ENCODE measurements around the gene KCNT1. TPM values are rescaled to one million over a fixed set of nuclear protein-coding genes. Genes with fewer than 3 reads are reported as not detected.

KCNT1 gene
- total RNA-seq, 1 experiment from 2014 or later = 0.17 TPM

DNA sequence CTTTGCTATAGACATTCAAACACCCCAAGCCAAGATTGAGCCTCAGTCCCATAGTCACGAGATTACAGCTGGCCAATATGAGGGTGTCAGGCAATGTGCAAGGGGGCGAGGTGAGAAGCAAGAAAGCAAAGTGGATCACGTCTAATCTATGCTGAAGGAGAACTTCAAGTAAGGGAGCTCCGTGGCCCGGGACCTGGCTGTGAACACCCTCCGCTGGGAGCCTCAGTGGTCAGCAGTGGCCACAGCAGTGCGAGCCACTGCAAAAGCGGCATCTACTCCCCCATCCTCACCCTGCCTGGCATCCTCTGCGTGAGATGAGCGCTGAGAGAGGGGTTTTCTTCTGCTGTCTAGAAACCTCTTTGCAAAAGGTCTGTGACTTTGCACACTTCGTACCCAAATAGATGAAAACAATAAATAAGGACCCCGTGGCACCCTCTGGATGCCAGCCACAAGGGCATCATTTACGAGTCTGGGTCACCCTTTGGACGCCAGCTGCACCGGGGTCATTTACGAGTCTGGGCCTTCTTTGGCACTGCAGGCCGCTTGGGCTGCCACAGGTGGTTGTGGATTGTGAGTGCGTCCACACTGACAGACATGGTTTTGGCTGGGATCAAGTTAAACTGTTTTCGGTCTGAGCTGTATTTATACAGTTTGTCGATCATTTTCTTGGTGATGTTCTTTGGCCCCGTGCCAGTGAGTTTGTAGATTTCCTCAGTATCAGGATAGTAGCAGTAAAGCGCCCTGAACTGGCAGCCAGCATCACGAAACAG lies 109.0 kb downstream of the KCNT1 start:
- Histone ChIP-seq H3K9me3 (ENCODE audit: control insufficient read depth in 1 of 2, insufficient read depth in 1 of 2, low read depth in 1 of 2, low read length in 2 of 2) (no peaks in the 10 kb centered on the region), H3K27ac (ENCODE audit: low read depth, low read length) (no peak overlapping the region), H4K20me1 (ENCODE audit: insufficient read depth) (no peaks in the 10 kb centered on the region), H3K79me2 (ENCODE audit: insufficient read depth, low read length) (no peaks in the 10 kb centered on the region), H3K27me3 (ENCODE audit: insufficient read depth, low read length) (no peaks in the 10 kb centered on the region), H3K4me3 (replicated peaks in 1 of 2; ENCODE audit: low read depth in 1 of 2, low read length in 2 of 2) (no peak overlapping the region), H3K9ac (ENCODE audit: low read length) (no peak overlapping the region), H3K9me2 (ENCODE audit: insufficient read depth) (no peaks in the 10 kb centered on the region), H2AFZ (ENCODE audit: low read depth, low read length, poor library complexity, severe bottlenecking) (no peak overlapping the region), H3K4me2 (ENCODE audit: low read length) (no peak overlapping the region), H3K4me1 (ENCODE audit: control insufficient read depth in 1 of 2, insufficient read depth in 2 of 2, low read length in 2 of 2) (no peaks in the 10 kb centered on the region), H3K36me3 (ENCODE audit: control insufficient read depth in 1 of 2, insufficient read depth in 2 of 2, low read length in 2 of 2) (peaks cover 27 to 37% of the 10 kb centered on the region in 2 experiments)
- ChIA-PET CTCF (no interaction called here), RAD21 (ENCODE audit: low non-redundant PET in 1 of 2, low total read pairs in 2 of 2, uncharacterized antibody in 2 of 2, unreplicated experiment in 2 of 2) (no interaction called here), POLR2A (no interaction called here)
- TF ChIP-seq EZH2 (IDR thresholded peaks at IDR 0.05) (no peak), EZH2phosphoT487 (IDR thresholded peaks at IDR 0.05; ENCODE audit: borderline replicate concordance) (no peak), POLR2AphosphoS5 (IDR thresholded peaks at IDR 0.05; ENCODE audit: low read depth, low read length) (no peak), SRF (IDR thresholded peaks at IDR 0.05; ENCODE audit: low read depth) (no peak), SP1 (IDR thresholded peaks at IDR 0.05; ENCODE audit: low read depth) (no peak), POLR2A (IDR thresholded peaks at IDR 0.05; ENCODE audit: borderline replicate concordance, extremely low read depth, insufficient read depth, insufficient read length) (no peak)
- intact Hi-C loops (cut with micrococcal nuclease) = no loop called here
- no TSS peak for BruUV-seq (replicated peaks)
- ATAC-seq (no peak), DNase-seq (ENCODE audit: low read depth, low spot score) (no peak)

DNA sequence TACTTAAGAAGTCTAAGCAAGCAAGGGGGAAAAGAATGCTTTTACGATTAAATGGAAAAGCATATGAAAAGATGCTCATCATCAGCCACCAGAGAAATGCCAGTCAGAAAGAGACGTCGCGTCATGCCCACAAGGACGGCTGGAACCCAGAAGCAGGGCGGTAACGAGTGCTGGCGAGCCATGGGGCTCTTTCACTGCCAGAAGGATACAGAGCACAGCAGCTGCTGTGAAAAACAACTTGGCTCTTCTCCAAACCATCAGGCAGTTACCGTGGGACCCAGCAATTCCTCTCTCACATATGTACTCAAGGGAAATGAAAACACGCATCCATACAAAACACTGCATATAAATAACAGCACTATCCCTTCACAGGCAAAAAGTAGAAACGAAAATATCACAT lies 109.8 kb downstream of the KCNT1 start:
- DNase-seq (ENCODE audit: low read depth, low spot score) (no peak), ATAC-seq (no peak)
- no peaks in the 10 kb centered on the region for H4K20me1 ChIP-seq (ENCODE audit: insufficient read depth)
- H3K27me3 ChIP-seq (ENCODE audit: insufficient read depth, low read length) = no peaks in the 10 kb centered on the region
- intact Hi-C loops (cut with micrococcal nuclease) = no loop called here
- no peak overlapping the region for H3K9ac ChIP-seq (ENCODE audit: low read length)
- CTCF ChIA-PET = no interaction called here
- H3K4me3 ChIP-seq (replicated peaks in 1 of 2; ENCODE audit: low read depth in 1 of 2, low read length in 2 of 2) = no peak overlapping the region
- H3K4me1 ChIP-seq (ENCODE audit: control insufficient read depth in 1 of 2, insufficient read depth in 2 of 2, low read length in 2 of 2) = no peaks in the 10 kb centered on the region
- H3K36me3 ChIP-seq (ENCODE audit: control insufficient read depth in 1 of 2, insufficient read depth in 2 of 2, low read length in 2 of 2) = peaks cover 34 to 42% of the 10 kb centered on the region in 2 experiments
- H3K27ac ChIP-seq (ENCODE audit: low read depth, low read length) = no peak overlapping the region
- POLR2A ChIA-PET = no interaction called here
- no TSS peak for BruUV-seq (replicated peaks)
- no peaks in the 10 kb centered on the region for H3K9me2 ChIP-seq (ENCODE audit: insufficient read depth)
- RAD21 ChIA-PET (ENCODE audit: low non-redundant PET in 1 of 2, low total read pairs in 2 of 2, uncharacterized antibody in 2 of 2, unreplicated experiment in 2 of 2) = no interaction called here
- no peak overlapping the region for H2AFZ ChIP-seq (ENCODE audit: low read depth, low read length, poor library complexity, severe bottlenecking)
- H3K9me3 ChIP-seq (ENCODE audit: control insufficient read depth in 1 of 2, insufficient read depth in 1 of 2, low read depth in 1 of 2, low read length in 2 of 2) = no peaks in the 10 kb centered on the region
- H3K79me2 ChIP-seq (ENCODE audit: insufficient read depth, low read length) = no peaks in the 10 kb centered on the region
- no peak overlapping the region for H3K4me2 ChIP-seq (ENCODE audit: low read length)
- TF ChIP-seq, protein P1, sequence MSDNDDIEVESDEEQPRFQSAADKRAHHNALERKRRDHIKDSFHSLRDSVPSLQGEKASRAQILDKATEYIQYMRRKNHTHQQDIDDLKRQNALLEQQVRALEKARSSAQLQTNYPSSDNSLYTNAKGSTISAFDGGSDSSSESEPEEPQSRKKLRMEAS (IDR thresholded peaks at IDR 0.05) = no peak
- TF ChIP-seq ZFX (IDR thresholded peaks at IDR 0.05) = no peak
- TF ChIP-seq, protein P2, sequence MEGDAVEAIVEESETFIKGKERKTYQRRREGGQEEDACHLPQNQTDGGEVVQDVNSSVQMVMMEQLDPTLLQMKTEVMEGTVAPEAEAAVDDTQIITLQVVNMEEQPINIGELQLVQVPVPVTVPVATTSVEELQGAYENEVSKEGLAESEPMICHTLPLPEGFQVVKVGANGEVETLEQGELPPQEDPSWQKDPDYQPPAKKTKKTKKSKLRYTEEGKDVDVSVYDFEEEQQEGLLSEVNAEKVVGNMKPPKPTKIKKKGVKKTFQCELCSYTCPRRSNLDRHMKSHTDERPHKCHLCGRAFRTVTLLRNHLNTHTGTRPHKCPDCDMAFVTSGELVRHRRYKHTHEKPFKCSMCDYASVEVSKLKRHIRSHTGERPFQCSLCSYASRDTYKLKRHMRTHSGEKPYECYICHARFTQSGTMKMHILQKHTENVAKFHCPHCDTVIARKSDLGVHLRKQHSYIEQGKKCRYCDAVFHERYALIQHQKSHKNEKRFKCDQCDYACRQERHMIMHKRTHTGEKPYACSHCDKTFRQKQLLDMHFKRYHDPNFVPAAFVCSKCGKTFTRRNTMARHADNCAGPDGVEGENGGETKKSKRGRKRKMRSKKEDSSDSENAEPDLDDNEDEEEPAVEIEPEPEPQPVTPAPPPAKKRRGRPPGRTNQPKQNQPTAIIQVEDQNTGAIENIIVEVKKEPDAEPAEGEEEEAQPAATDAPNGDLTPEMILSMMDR (IDR thresholded peaks at IDR 0.05 in 2 of 3, conservative IDR thresholded peaks at IDR 0.05 in 1 of 3; ENCODE audit: borderline replicate concordance in 1 of 3, insufficient read depth in 1 of 3, low read depth in 2 of 3, low read length in 2 of 3) = no peak
- TF ChIP-seq, protein P3, sequence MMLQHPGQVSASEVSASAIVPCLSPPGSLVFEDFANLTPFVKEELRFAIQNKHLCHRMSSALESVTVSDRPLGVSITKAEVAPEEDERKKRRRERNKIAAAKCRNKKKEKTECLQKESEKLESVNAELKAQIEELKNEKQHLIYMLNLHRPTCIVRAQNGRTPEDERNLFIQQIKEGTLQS (IDR thresholded peaks at IDR 0.05) = no peak
- TF ChIP-seq ZNF274 (IDR thresholded peaks at IDR 0.05; ENCODE audit: low read depth, low read length) = no peak
- no peak for TF ChIP-seq POLR2AphosphoS5 (IDR thresholded peaks at IDR 0.05; ENCODE audit: low read depth, low read length)
- no peak for TF ChIP-seq CBX3 (IDR thresholded peaks at IDR 0.05; ENCODE audit: low read depth)
- no peak for TF ChIP-seq ELF1 (IDR thresholded peaks at IDR 0.05; ENCODE audit: borderline replicate concordance, low read depth)
- TF ChIP-seq EZH2 (IDR thresholded peaks at IDR 0.05) = no peak
- TF ChIP-seq SP1 (IDR thresholded peaks at IDR 0.05; ENCODE audit: low read depth) = no peak
- TF ChIP-seq TCF7L2 (IDR thresholded peaks at IDR 0.05; ENCODE audit: borderline replicate concordance, extremely low read depth, insufficient read depth, insufficient read length) = no peak
- no peak for TF ChIP-seq JUND (IDR thresholded peaks at IDR 0.05)

Data from HCT116 (cell line).